WTC11 (cell line): Measurements from ENCODE around the gene SUPT3H.

ENCODE experiments used
- CTCF ChIP-seq: fragments of 200-600 bp; IDR thresholded peaks from 2 replicates; pipeline ENCODE4 v1.8.0; 2022; ENCODE audit warnings: antibody characterized with exemption
- E2F5 ChIP-seq: sonication (generic); formaldehyde crosslinking; IDR thresholded peaks from 2 replicates; pipeline ENCODE4 v1.8.1; 2022; ENCODE audit warnings: mild to moderate bottlenecking, moderate library complexity, missing genetic modification reagents
- ETV6 ChIP-seq: sonication (generic); formaldehyde crosslinking; IDR thresholded peaks from 2 replicates; pipeline ENCODE4 v1.8.1; 2022; ENCODE audit warnings: mild to moderate bottlenecking, missing genetic modification reagents

- TF ChIP-seq CTCF: no peak
- no peak for TF ChIP-seq E2F5 (CRISPR knock-in tag)
- no peak for TF ChIP-seq ETV6 (CRISPR knock-in tag)
These were observed 37.6 kb upstream of the SUPT3H start for GRCh38 chr6:45415315-45415714.
